IPS-18a (cell line): ENCODE results near the gene UMAD1.
"Not testable (repeated sequence)": the region's sequence is repeated elsewhere in the genome, so short reads cannot be mapped to it uniquely, and the experiment has no call there.

Experiments
- H3K27ac ChIP-seq: one replicate; pipeline ENCODE4 v1.5.1; 2013; ENCODE audit warnings: low read length
- H3K27me3 ChIP-seq: one replicate; pipeline ENCODE4 v1.6.1; 2013; ENCODE audit warnings: mild to moderate bottlenecking, low read length; ENCODE audit not compliant: control insufficient read depth, insufficient read depth
- H3K36me3 ChIP-seq: one replicate; pipeline ENCODE4 v1.6.1; 2013; ENCODE audit warnings: low read depth, low read length; ENCODE audit not compliant: control insufficient read depth
- H3K4me1 ChIP-seq: one replicate; pipeline ENCODE4 v1.6.1; 2013; ENCODE audit warnings: low read depth, low read length; ENCODE audit not compliant: control insufficient read depth
- H3K4me3 ChIP-seq: one replicate; pipeline ENCODE4 v1.5.1; 2013; ENCODE audit warnings: low read length
- H3K9ac ChIP-seq: one replicate; pipeline ENCODE4 v1.6.1; 2013; ENCODE audit warnings: mild to moderate bottlenecking, low read length, moderate library complexity
- H3K9me3 ChIP-seq: one replicate; pipeline ENCODE4 v1.6.1; 2013; ENCODE audit warnings: low read depth, low read length; ENCODE audit not compliant: control insufficient read depth

The UMAD1 gene

GRCh38 chr7:7810380-7810779 lies 169.8 kb downstream of the UMAD1 start:
- H3K36me3 ChIP-seq = no peaks in the 10 kb centered on the region
- no peaks in the 10 kb centered on the region for H3K9me3 ChIP-seq
- H3K4me3 ChIP-seq = no peak overlapping the region
- H3K9ac ChIP-seq = no peak overlapping the region
- no peaks in the 10 kb centered on the region for H3K27me3 ChIP-seq
- no peaks in the 10 kb centered on the region for H3K4me1 ChIP-seq
- no peak overlapping the region for H3K27ac ChIP-seq

- Histone ChIP-seq H3K36me3 (no peaks in the 10 kb centered on the region), H3K9ac (no peak overlapping the region), H3K27me3 (no peaks in the 10 kb centered on the region), H3K27ac (no peak overlapping the region), H3K4me3 (no peak overlapping the region), H3K9me3 (no peaks in the 10 kb centered on the region), H3K4me1 (no peaks in the 10 kb centered on the region)
Observed at GRCh38 chr7:7810826-7811225, 170.3 kb downstream of the UMAD1 start.

- Histone ChIP-seq H3K36me3 (no peaks in the 10 kb centered on the region), H3K27me3 (no peaks in the 10 kb centered on the region), H3K9ac (no peak overlapping the region), H3K27ac (no peak overlapping the region), H3K4me1 (no peaks in the 10 kb centered on the region), H3K4me3 (no peak overlapping the region), H3K9me3 (no peaks in the 10 kb centered on the region)
Observed at GRCh38 chr7:7812112-7812511, 171.6 kb downstream of the UMAD1 start.

- Histone ChIP-seq H3K9ac (no peak overlapping the region), H3K27ac (no peak overlapping the region), H3K4me3 (no peak overlapping the region), H3K9me3 (no peaks in the 10 kb centered on the region), H3K36me3 (no peaks in the 10 kb centered on the region), H3K4me1 (no peaks in the 10 kb centered on the region), H3K27me3 (no peaks in the 10 kb centered on the region)
Observed at GRCh38 chr7:7815395-7815794, 174.8 kb downstream of the UMAD1 start.

- peaks cover 7% of the 10 kb centered on the region for H3K4me1 ChIP-seq
Observed at GRCh38 chr7:7816084-7816483, 175.5 kb downstream of the UMAD1 start.

GRCh38 chr7:7816816-7817536 lies 176.4 kb downstream of the UMAD1 start:
- no peak overlapping the region for H3K4me3 ChIP-seq
- H3K36me3 ChIP-seq = no peaks in the 10 kb centered on the region
- H3K9me3 ChIP-seq = no peaks in the 10 kb centered on the region
- peaks cover 16% of the 10 kb centered on the region for H3K4me1 ChIP-seq
- H3K27ac ChIP-seq = no peak overlapping the region
- H3K9ac ChIP-seq = no peak overlapping the region
- H3K27me3 ChIP-seq = no peaks in the 10 kb centered on the region

More at GRCh38 chr7:7816084-7816483, 175.5 kb downstream of the UMAD1 start:
- Histone ChIP-seq H3K27ac (no peak overlapping the region), H3K9me3 (no peaks in the 10 kb centered on the region), H3K27me3 (no peaks in the 10 kb centered on the region), H3K4me3 (no peak overlapping the region), H3K9ac (no peak overlapping the region), H3K36me3 (no peaks in the 10 kb centered on the region)

- H3K36me3 ChIP-seq = no peaks in the 10 kb centered on the region
- H3K4me1 ChIP-seq = peaks cover 23% of the 10 kb centered on the region
- no peaks in the 10 kb centered on the region for H3K27me3 ChIP-seq
- H3K9me3 ChIP-seq = no peaks in the 10 kb centered on the region
- no peak overlapping the region for H3K4me3 ChIP-seq
- no peak overlapping the region for H3K9ac ChIP-seq
- H3K27ac ChIP-seq = no peak overlapping the region
Observed at GRCh38 chr7:7817748-7818147, 177.2 kb downstream of the UMAD1 start.

- H3K27me3 ChIP-seq, H3K9me3 ChIP-seq, H3K36me3 ChIP-seq, H3K27ac ChIP-seq, H3K9ac ChIP-seq, H3K4me3 ChIP-seq: not testable (repeated sequence)
- peaks cover 25% of the 10 kb centered on the region for H3K4me1 ChIP-seq
Observed at GRCh38 chr7:7818179-7818578, 177.6 kb downstream of the UMAD1 start.

GRCh38 chr7:7819442-7820247 lies 179.1 kb downstream of the UMAD1 start:
- no peaks in the 10 kb centered on the region for H3K36me3 ChIP-seq
- H3K27ac ChIP-seq = no peak overlapping the region
- no peaks in the 10 kb centered on the region for H3K27me3 ChIP-seq
- H3K4me3 ChIP-seq = no peak overlapping the region
- no peak overlapping the region for H3K9ac ChIP-seq
- H3K4me1 ChIP-seq = peaks cover 34% of the 10 kb centered on the region
- H3K9me3 ChIP-seq = no peaks in the 10 kb centered on the region

GRCh38 chr7:7820409-7820808 lies 179.9 kb downstream of the UMAD1 start:
- no peaks in the 10 kb centered on the region for H3K27me3 ChIP-seq
- no peak overlapping the region for H3K27ac ChIP-seq
- H3K4me1 ChIP-seq = peaks cover 34% of the 10 kb centered on the region
- peak overlapping the region; percentile 31 for H3K4me3 ChIP-seq
- H3K36me3 ChIP-seq = no peaks in the 10 kb centered on the region
- H3K9ac ChIP-seq = no peak overlapping the region
- no peaks in the 10 kb centered on the region for H3K9me3 ChIP-seq

GRCh38 chr7:7820939-7821338 lies 180.4 kb downstream of the UMAD1 start:
- H3K9me3 ChIP-seq = no peaks in the 10 kb centered on the region
- no peak overlapping the region for H3K27ac ChIP-seq
- no peaks in the 10 kb centered on the region for H3K27me3 ChIP-seq
- peak overlapping the region; percentile 1 for H3K9ac ChIP-seq
- H3K4me1 ChIP-seq = peaks cover 34% of the 10 kb centered on the region
- no peaks in the 10 kb centered on the region for H3K36me3 ChIP-seq
- peak overlapping the region; percentile 31 for H3K4me3 ChIP-seq

- no peaks in the 10 kb centered on the region for H3K36me3 ChIP-seq
- H3K9ac ChIP-seq = no peak overlapping the region
- no peaks in the 10 kb centered on the region for H3K9me3 ChIP-seq
- H3K27me3 ChIP-seq = no peaks in the 10 kb centered on the region
- peaks cover 34% of the 10 kb centered on the region for H3K4me1 ChIP-seq
- no peak overlapping the region for H3K4me3 ChIP-seq
- no peak overlapping the region for H3K27ac ChIP-seq
Observed at GRCh38 chr7:7821517-7821916, 181.0 kb downstream of the UMAD1 start.
